Measurements from ENCODE around the gene SUMF2. TPM values are rescaled to one million over a fixed set of nuclear protein-coding genes. Genes with fewer than 3 reads are reported as not detected.
"Not testable (repeated sequence)": the region's sequence is repeated elsewhere in the genome, so short reads cannot be mapped to it uniquely, and the experiment has no call there.

The SUMF2 gene
- total RNA-seq: 33.5 TPM
- long read RNA-seq, transcript SUMF2-208 (9 exons, 2,052 nt): major isoform, 22 of 34 reads
- long read RNA-seq, partial matches to known transcripts: 1 of 34 reads
- long read RNA-seq, other reads (novel, unspliced or antisense): 2 of 34 reads

GRCh38 chr7:56063882-56064625 is at the start of gene SUMF2:
TSS of gene SUMF2 (plus strand) at chr7:56064286. CDS start at chr7:56064312, 26 bp downstream.
- peak; percentile 94 for DNase-seq
- Histone ChIP-seq H3K27ac (replicated peaks) (peak within 1 kb of the TSS; percentile 95), H3K36me3 (peaks cover 52% of the 10 kb centered on the region), H3K4me1 (peaks cover 32% of the 10 kb centered on the region), H3K27me3 (ENCODE audit: low read depth) (no peaks in the 10 kb centered on the region), H3K9me3 (replicated peaks) (no peaks in the 10 kb centered on the region), H3K4me3 (peak within 1 kb of the TSS; percentile 95)
- peak; percentile 41 for TF ChIP-seq CTCF (IDR thresholded peaks at IDR 0.05; ENCODE audit: borderline replicate concordance)
- intact Hi-C loops (cut with micrococcal nuclease): no loop called here

- intact Hi-C loops (cut with micrococcal nuclease); H3K27me3 ChIP-seq (ENCODE audit: low read depth); H3K9me3 ChIP-seq (replicated peaks); H3K27ac ChIP-seq (replicated peaks); DNase-seq; H3K4me3 ChIP-seq; H3K4me1 ChIP-seq: not testable (repeated sequence)
- peaks cover 44% of the 10 kb centered on the region for H3K36me3 ChIP-seq
Observed at GRCh38 chr7:56017015-56017414, 47.1 kb upstream of the SUMF2 start.

GRCh38 chr7:56019501-56019900 is 44.6 kb upstream of the SUMF2 start:
- Histone ChIP-seq H3K27me3 (ENCODE audit: low read depth) (no peaks in the 10 kb centered on the region), H3K9me3 (replicated peaks) (no peaks in the 10 kb centered on the region), H3K4me1 (peaks cover 6% of the 10 kb centered on the region), H3K36me3 (peaks cover 31% of the 10 kb centered on the region), H3K27ac (replicated peaks) (no peak overlapping the region), H3K4me3 (no peak overlapping the region)
- no peak for DNase-seq
- intact Hi-C loops (cut with micrococcal nuclease): no loop called here
- TF ChIP-seq CTCF (IDR thresholded peaks at IDR 0.05; ENCODE audit: borderline replicate concordance): no peak

- Histone ChIP-seq H3K27me3 (ENCODE audit: low read depth) (no peaks in the 10 kb centered on the region), H3K4me3 (no peak overlapping the region), H3K9me3 (replicated peaks) (no peaks in the 10 kb centered on the region), H3K4me1 (peaks cover 6% of the 10 kb centered on the region), H3K27ac (replicated peaks) (no peak overlapping the region), H3K36me3 (peaks cover 26% of the 10 kb centered on the region)
- TF ChIP-seq CTCF (IDR thresholded peaks at IDR 0.05; ENCODE audit: borderline replicate concordance): no peak
- DNase-seq: no peak
- intact Hi-C loops (cut with micrococcal nuclease): no loop called here
Observed at GRCh38 chr7:56023500-56023899, 40.6 kb upstream of the SUMF2 start.

GRCh38 chr7:56026538-56026937 is 37.5 kb upstream of the SUMF2 start:
- TF ChIP-seq CTCF (IDR thresholded peaks at IDR 0.05; ENCODE audit: borderline replicate concordance): no peak
- intact Hi-C loops (cut with micrococcal nuclease): no loop called here
- Histone ChIP-seq H3K4me1 (peaks cover 6% of the 10 kb centered on the region), H3K27me3 (ENCODE audit: low read depth) (no peaks in the 10 kb centered on the region), H3K4me3 (no peak overlapping the region), H3K9me3 (replicated peaks) (no peaks in the 10 kb centered on the region), H3K27ac (replicated peaks) (no peak overlapping the region), H3K36me3 (peaks cover 11% of the 10 kb centered on the region)
- DNase-seq: no peak

- DNase-seq: no peak
- Histone ChIP-seq H3K27ac (replicated peaks) (no peak overlapping the region), H3K4me1 (peaks cover 10% of the 10 kb centered on the region), H3K4me3 (no peak overlapping the region), H3K36me3 (peaks cover 11% of the 10 kb centered on the region), H3K9me3 (replicated peaks) (no peaks in the 10 kb centered on the region), H3K27me3 (ENCODE audit: low read depth) (no peaks in the 10 kb centered on the region)
- intact Hi-C loops (cut with micrococcal nuclease): no loop called here
- no peak for TF ChIP-seq CTCF (IDR thresholded peaks at IDR 0.05; ENCODE audit: borderline replicate concordance)
Observed at GRCh38 chr7:56028942-56029630, 35.0 kb upstream of the SUMF2 start.

All from left ventricle myocardium inferior (tissue), 1 donor.